Measurements from ENCODE around the gene COL4A1.

The COL4A1 gene

DNA sequence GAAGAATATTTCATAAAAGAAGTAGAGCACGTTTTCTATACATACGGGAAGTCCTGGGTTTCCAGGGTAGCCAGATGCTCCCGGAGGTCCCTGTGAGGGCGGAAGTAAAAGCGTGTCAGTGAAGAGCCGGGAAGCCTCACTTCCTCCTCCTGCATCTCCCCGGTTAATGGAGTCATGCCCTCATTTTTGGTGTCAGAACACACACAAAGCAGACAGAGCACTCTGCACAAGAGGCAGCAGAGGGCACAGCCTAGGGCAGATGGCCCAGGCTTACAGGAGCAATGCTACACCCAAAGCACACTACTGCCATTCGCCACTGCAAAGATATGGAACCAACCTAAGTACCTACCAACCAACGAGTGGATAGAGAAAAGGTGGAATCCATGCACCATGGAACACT, 94.4 kb downstream of the COL4A1 start:
- FAIRE-seq = no peak
- no peak for DNase-seq (ENCODE audit: extremely low spot score, insufficient read length, low read depth)

DNA sequence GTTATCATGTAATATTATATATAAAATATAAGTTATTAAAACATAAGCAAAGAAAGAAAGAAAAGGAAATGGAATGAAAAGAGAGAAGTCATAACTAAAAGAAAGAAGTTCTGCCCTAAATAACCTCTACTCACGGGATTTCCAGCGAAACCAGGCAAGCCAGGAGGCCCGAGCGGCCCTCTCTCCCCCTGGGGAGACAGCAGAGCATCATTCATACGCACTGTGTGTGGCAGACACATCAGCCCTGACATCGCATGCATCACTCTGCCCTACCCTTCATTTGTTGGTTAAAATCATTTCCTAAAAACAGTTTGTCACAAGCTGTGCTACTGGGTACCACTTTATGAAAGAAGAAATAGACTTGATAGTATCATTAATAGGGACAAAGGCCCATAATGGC, 95.2 kb downstream of the COL4A1 start:
- DNase-seq (ENCODE audit: extremely low spot score, insufficient read length, low read depth) (no peak), FAIRE-seq (no peak)

DNA sequence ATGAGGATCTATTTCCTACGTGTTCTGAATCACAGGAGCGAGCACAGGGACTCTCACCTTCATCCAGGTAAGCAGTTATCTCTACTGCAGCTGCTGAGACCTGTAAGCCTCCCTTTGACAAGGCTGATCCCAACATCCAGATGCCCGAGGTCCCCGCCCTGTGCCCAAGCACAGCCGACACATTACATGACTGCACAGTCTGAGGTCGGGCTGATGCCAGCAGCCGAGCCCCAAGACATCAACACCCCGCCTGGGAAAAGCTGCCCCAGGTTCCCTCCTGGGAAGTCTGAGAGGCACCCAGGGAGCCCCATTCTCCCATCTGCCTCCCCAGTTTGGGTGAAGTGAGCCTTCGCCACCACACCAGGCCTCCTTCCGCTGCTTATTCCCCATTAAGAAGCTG, 95.9 kb downstream of the COL4A1 start:
- no peak for DNase-seq (ENCODE audit: extremely low spot score, insufficient read length, low read depth)
- FAIRE-seq = no peak

DNA sequence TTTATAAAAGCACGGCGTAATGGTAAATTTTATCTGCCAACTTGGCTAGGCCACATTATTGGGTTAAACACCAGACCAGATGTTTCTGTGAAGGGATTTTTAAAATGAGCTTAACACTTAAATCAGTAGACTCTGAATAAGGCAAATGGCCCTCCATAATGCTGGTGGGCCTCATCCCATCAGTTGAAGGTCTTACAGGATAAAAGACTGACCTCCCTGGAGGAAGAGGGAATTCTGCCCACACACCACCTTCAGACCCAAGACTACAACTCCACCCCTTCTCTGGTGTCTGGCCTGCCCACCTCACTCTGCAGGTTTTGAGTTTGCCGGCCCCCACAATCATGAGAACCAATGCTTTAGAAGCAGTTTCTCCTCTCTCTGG, 96.4 kb downstream of the COL4A1 start:
- DNase-seq (ENCODE audit: extremely low spot score, insufficient read length, low read depth) (no peak), FAIRE-seq (no peak)

DNA sequence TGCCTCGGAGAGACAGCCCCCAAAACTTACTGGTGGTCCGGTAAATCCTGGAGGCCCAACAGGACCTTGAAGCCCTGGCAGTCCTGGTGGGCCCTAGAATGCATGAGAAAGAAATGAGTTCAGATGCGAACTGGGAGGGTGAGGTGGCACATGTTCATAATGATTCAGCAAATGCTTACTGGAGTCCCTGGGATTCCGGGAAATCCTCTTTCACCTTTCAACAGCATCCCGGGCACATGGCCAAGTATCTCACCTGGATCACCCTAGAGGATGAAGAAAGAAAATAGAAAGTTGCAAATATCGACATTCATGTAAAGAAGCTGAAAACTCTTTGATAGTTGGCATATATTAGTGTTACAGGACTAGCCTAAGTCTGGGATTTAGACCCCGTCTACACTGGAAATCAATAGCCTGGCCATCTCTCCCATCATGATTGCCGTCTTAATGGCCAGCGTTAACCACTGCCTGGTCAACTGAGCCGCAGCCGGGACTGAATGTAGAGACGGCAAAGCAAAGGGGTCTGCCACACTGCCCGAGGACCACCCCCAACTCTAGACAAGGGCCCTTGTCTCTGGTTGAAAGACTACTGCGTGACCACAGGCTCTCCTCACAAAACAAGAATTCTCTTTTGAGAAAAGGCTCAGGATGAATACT, 96.9 kb downstream of the COL4A1 start:
- no peak for FAIRE-seq
- no peak for DNase-seq (ENCODE audit: extremely low spot score, insufficient read length, low read depth)

DNA sequence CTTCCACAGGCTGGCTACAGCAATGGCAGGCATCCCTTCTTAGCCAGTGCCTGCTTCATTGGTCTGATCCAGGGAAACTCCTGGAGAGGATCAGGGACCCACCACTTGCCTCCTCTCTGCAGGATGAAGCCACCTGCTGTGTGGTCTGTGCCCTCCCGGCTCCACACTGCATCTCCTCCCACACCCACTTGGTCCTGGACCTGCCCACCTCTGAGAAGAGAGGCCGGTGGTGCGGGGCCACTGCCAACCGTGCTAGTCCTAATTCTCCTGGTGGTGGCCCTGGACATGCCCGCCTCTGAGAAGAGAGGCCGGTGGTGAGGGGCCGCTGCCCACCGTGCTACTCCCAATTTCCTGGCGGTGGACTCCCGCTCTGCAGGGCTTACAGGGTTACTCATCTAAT, 98.8 kb downstream of the COL4A1 start:
- DNase-seq (ENCODE audit: extremely low spot score, insufficient read length, low read depth) = no peak
- FAIRE-seq = no peak

DNA sequence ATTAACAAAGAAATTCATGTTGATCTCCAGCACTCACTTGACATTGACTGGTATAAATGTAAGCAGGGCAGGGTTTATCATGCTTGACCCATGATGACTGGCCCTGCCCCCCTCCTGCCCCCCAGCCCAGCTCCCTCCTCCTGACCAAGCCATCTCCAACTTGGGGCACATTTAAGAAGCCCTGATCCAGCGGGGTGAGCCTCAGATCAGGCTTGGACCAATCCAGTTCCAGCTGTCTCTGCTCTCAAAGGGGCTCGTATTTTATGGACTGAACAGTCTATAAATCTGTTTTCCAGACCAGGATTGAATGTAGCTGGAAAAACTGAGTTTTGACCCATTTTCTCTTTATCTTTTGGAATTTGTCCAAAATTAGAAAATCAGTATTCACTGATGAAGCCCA, 100.0 kb downstream of the COL4A1 start:
- DNase-seq (ENCODE audit: extremely low spot score, insufficient read length, low read depth) = no peak
- FAIRE-seq = no peak

DNA sequence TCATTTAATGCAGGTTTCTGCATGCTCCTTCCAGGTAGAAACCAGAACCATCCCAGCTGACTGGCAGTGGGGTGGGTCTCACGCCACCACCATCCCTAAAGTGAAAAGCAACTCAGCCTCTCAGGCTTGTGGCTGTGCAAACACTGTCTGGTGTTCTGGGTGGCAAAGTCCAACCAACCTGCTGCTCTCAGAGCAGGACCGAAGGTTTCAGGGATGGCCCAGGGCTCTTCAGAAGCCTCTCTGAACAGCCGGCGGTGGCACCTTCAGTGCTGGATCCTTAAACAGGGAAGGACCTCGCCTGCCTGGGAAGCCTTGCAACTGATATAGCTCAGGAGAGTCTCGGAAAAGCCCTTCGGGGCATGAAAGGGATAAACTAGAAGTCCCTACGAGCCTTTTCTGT, 100.8 kb downstream of the COL4A1 start:
- FAIRE-seq = no peak
- no peak for DNase-seq (ENCODE audit: extremely low spot score, insufficient read length, low read depth)

DNA sequence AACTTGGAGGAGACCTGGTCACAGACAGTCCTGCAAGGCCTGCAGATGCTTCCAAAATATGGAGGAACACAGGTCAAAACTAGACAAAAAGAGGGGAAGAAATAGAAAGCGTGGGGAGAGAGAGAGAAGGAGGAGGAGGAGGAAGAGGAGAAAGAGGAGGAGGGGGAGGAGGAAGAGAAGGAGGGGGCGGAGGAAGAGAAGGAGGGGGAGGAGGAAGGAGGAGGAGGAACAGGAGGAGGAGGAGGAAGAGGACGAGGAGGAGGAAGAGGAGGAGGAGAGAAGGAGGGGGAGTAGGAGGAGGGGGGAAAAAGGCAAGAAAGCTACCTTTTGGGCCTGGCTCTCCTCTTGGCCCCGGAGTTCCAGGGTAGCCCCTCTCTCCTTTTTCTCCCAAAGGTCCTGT, 105.8 kb downstream of the COL4A1 start:
- FAIRE-seq (no peak), DNase-seq (ENCODE audit: extremely low spot score, insufficient read length, low read depth) (no peak)

DNA sequence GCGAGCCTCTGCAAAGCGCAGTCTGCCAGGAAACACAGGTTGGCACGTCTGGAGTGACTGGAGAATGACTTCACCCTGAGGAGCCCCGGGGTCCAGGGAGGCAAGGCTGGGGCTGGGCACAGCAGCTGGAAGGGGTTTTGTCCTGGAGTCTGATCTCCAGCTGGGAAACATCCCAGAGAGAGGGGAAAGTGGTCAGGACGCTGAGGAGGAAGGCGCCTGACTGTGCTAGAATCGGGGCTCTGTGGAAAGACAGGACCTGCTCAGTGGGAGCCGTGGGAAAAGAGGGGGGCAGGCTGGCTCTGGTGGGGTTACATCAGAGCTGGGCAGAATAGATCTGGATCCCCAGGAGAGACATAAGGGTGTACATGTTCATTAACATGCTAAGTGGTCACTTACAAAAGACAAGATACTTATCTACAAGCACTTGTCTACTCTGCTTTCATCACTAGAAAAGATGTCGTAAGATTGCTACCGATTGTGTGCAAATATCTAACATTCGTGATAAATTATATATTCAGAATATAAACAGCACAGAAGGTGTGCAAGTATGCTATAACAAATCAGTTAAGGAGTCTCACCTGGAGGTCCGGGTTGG, 106.6 kb downstream of the COL4A1 start:
- DNase-seq (ENCODE audit: extremely low spot score, insufficient read length, low read depth) (no peak), FAIRE-seq (no peak)

DNA sequence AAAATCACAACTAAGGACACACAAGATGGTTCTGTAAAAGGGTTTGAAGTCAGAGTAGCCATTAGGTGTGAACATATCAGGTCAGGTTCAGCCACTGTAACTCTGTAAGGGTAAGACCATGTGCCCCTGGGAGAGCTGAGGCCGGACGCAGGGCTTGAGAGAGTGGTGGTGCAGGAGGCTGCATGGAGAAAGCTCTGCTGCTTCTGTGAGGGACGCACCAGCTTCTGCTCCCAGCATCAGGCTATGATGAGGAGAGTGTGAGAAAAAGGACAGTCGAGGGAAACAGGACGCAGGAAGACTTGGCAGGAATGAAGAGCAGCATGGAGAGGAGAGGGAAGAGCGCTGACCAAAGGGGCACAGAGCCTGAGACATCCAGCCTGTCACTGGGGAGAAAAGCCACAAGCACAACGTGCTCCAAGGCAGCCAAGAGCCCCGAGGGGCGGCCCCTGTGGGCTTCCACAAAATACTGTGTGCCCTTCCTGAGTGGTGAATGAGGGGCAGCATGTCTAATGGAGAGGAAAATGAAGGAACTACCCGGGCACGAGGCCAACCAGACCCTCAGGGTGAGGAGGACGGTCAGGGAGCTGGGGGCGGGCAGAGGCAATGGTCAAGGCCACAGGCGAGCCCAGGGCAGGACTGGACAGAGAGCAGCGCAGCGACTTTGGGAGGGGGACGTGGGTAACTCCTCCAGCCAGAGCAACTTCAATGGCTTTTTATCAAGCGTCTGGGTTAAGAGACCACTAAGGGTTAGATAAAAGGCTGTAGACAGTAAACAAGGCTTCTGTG, 107.7 kb downstream of the COL4A1 start:
- no peak for DNase-seq (ENCODE audit: extremely low spot score, insufficient read length, low read depth)
- FAIRE-seq = no peak

DNA sequence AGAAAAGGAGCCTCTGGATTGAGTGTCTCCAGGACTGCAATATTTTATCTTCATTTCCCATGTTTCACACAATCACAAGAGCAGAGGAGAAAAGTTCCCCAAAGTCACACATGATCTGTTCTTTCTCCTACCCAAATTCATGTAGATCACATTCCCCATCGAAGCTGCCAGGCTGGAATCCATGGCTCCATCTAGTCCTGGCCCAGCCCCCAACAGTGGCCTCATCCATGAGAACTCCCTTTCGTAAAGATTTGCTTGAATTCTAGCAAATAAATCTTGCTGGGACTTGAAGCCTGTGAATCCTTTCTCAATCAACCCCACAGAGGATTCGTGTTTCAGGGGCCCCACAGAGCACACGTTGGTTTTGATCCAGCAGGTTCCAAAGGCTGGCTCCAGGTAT, 109.5 kb downstream of the COL4A1 start:
- DNase-seq (ENCODE audit: extremely low spot score, insufficient read length, low read depth) = no peak
- no peak for FAIRE-seq

DNA sequence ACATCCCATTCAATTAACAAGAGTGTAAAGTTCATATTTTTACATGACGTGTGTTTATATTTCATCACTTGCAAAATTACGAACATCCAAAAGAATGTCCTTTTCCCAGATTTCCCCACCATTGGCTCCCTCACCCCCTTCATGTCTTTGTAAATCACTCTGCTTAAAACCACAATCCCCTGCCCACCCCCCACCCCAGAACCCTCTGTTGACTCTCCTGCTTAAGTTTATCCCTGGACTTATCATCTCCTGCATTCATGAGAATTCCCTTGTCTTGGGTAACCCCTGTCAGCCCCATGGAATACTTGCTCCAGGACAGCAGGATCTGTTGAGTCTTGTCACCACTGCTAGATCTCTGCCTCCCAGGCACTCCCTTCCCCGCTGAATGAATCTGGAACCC, 109.9 kb downstream of the COL4A1 start:
- FAIRE-seq = no peak
- no peak for DNase-seq (ENCODE audit: extremely low spot score, insufficient read length, low read depth)

DNA sequence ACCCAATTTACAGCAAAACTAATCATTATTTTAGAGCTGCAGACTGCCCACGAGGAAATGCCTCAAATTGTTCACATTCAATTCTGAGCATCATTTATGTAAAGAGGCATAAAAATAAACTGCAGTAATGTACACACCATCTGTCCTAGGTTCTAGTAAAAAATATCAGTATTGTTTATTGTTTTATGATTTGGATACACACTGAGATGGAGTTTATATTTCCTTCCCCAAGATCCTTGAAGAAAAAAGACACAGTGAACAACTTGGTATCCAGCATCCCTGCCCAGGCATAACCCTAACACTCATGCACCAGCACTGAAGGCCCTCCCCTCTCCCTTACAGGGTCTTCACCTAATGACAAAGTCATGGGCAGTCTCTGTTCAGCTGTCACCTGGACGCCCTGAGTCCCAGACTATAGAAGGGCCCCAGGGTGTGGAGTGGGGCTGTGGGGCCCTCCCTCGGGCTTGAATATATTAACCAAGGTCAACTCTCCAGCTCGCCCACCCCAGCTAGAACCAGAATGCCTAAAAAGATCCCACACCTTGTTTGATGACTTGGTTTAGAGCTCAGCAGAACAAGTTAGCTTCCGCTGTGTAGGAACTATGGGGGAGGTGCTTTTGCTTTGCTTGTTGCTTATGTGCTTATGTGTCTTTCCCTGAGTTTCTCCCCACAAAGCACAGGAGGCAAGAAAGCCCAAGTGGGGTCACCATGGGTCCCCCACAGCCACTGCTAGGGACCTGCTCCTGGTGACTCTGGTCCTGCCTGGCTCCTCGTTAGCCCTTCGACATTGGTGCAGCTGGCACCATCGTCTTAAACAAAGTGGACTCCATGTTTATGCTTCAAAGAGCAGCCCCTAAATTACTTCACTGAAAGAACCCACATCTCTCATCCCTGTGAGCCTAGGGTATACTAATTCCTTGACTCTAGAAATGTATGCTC, 111.1 kb downstream of the COL4A1 start:
- no peak for FAIRE-seq
- no peak for DNase-seq (ENCODE audit: extremely low spot score, insufficient read length, low read depth)

DNA sequence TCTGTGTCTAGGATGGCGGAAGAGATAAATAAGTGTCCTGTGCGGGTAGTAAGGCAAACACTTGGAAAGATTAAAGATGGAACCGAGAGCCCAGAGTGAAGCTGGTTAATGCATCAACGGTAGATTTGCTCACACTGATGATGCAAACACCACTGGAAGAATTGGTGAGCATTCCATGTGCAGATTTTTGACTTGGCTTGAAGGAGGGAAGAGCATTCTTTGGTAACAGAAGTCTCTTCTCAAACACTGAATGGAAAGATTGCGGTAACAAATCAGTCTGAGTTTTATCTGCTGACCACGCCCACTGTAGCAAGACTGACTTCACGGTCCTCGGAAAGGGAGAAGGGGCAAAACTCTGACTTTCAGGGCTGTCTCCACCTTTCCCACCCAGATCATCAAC, 112.5 kb downstream of the COL4A1 start:
- FAIRE-seq (no peak), DNase-seq (ENCODE audit: extremely low spot score, insufficient read length, low read depth) (no peak)

DNA sequence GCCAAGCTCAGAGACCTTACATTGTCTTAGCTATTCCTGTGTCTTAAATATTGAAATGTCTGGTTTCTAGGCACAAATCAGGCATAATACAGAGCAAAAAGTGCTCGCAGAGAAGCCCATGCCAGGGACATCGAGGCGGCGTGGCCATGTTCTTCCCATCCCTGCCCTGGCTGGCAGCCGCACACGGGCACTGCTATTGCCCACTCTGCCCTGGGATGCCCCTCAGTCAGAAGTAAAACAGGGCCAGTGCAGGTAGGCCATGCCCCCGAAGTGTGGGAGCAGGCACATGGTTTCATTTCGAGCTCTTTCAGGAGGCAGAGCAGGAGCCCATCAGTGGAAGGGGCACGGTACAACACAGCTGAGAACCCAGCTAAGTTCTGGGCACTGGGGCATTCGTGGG, 113.5 kb downstream of the COL4A1 start:
- DNase-seq (ENCODE audit: extremely low spot score, insufficient read length, low read depth) (no peak), FAIRE-seq (no peak)

DNA sequence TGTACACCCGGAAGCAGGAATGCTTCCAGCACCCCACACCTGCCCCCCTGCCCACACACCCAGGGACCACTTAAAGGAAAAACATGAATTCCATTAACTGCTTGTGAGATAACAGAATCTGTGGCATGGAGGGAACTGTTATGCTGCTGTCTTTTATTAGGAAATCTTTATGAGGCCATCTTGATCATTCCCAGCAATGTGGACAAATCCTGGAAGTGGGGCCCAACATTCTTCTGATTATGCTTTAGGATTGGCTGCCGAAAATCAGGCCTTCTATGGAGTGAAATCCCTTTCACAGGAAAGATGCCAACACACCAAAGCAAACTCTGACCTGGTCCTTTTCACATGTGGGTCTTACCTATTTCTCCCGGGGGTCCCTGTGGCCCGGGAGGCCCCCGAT, 114.5 kb downstream of the COL4A1 start:
- DNase-seq (ENCODE audit: extremely low spot score, insufficient read length, low read depth) (no peak), FAIRE-seq (no peak)

DNA sequence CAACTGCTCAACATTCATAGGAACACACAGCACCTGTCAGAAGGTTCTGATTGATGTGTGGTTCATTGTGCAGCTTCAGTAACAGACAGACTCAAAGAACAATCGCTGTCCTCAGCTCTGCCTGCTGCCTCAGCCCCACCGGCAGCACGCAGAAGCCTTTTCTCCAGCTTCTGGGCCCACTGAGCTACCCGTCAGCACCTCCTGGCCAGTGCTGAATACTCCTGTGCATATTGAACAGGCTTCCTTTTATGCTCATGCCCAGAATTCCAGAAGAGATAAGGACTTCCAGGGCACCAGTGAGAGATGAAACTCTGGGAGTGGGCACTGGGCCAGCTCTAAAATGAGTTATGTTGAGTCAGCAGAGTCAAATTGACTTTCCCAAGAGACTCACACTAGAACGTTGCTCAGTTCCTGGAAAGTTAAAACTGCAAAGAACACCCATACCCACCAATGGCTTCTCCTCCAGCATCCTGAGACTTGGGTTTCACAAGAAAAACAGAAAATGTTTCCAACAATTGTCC, 119.3 kb downstream of the COL4A1 start:
- DNase-seq (ENCODE audit: extremely low spot score, insufficient read length, low read depth) = no peak
- FAIRE-seq = no peak

DNA sequence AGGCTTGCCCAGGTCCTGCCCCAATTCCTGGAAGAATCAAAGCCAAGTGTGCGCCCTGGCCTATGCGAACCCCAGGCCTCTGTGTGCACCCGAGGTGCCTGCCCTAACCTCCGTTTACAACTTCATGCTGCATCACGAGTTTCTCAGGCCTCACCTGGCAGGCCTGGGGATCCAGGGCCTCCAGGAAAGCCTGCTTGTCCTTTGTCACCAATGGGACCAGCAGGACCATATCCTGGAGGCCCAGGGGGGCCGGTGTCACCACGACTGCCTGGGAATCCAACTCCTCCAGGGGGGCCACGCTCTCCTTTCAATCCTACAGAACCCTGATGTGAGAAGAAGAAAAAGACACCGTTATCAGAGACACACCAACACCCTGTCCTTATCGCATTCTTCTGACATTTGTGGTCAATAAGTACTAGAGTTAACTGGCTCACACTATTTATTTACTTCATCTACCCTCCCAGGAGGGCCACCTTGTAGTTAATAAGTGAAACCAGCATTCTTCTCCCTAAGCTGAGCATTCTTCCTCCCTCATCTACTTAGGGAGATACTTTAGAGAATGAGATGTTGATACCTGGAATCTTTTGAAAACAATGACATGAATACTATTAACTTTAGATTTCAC, 120.6 kb downstream of the COL4A1 start:
- FAIRE-seq (no peak), DNase-seq (ENCODE audit: extremely low spot score, insufficient read length, low read depth) (no peak)

DNA sequence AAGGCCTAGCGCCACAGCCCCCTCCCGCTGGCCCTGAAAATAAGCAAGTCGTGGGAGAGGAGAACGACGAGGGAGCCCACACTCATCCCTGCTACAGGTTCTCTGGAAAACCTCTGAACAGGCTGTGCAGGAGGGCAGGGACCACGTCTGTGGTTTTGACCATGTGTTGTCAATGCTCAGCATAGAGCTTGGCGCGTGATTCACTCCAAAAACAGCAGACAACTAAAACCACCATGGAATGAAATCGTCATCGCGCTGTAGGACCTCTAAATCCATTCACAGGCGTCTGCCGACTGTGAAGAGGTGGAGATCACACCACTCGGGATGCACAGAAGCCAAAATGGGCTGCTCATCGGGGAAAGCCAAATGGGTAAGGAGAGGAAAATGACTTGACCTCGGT, 121.3 kb downstream of the COL4A1 start:
- FAIRE-seq = no peak
- DNase-seq (ENCODE audit: extremely low spot score, insufficient read length, low read depth) = no peak
